Measurements from ENCODE around the gene GSTP1. TPM values are rescaled to one million over a fixed set of nuclear protein-coding genes. Genes with fewer than 3 reads are reported as not detected.
"Not testable (repeated sequence)": the region's sequence is repeated elsewhere in the genome, so short reads cannot be mapped to it uniquely, and the experiment has no call there.

Gene GSTP1
- polyA plus RNA-seq, 4 donors = 714 to 1,471 (median 1,003) TPM

GRCh38 chr11:67584205-67584880, 731 bp downstream of the GSTP1 start:
- Histone ChIP-seq H3K4me1 (ENCODE audit: control insufficient read depth in 3 of 3, insufficient read depth in 2 of 3, low read depth in 1 of 3, low read length in 2 of 3) (peaks cover 4 to 49% (median 4%) of the 10 kb centered on the region in 3 donors), H3K27me3 (ENCODE audit: control insufficient read depth in 3 of 3, insufficient read depth in 3 of 3, low read length in 3 of 3) (no peaks in the 10 kb centered on the region), H3K36me3 (ENCODE audit: control insufficient read depth in 3 of 3, insufficient read depth in 2 of 3, low read depth in 1 of 3, low read length in 3 of 3) (peaks cover 5 to 45% (median 7%) of the 10 kb centered on the region in 3 donors), H3K27ac (ENCODE audit: low read depth in 1 of 3, low read length in 2 of 3) (peak overlapping the region; percentile 85 to 98 (median 96)), H3K4me3 (ENCODE audit: low read depth in 1 of 3, low read length in 3 of 3) (peak overlapping the region; percentile 52 to 81 (median 65)), H3K9me3 (ENCODE audit: control insufficient read depth in 2 of 2, insufficient read depth in 1 of 2, low read depth in 1 of 2, low read length in 1 of 2) (no peaks in the 10 kb centered on the region)
- no peak for FAIRE-seq
- peak; percentile 86 to 93 for DNase-seq
- WGBS, 3 donors = 8 to 16% (median 11%) methylated on average over 31 to 33 of the region's 33 CpGs

DNA sequence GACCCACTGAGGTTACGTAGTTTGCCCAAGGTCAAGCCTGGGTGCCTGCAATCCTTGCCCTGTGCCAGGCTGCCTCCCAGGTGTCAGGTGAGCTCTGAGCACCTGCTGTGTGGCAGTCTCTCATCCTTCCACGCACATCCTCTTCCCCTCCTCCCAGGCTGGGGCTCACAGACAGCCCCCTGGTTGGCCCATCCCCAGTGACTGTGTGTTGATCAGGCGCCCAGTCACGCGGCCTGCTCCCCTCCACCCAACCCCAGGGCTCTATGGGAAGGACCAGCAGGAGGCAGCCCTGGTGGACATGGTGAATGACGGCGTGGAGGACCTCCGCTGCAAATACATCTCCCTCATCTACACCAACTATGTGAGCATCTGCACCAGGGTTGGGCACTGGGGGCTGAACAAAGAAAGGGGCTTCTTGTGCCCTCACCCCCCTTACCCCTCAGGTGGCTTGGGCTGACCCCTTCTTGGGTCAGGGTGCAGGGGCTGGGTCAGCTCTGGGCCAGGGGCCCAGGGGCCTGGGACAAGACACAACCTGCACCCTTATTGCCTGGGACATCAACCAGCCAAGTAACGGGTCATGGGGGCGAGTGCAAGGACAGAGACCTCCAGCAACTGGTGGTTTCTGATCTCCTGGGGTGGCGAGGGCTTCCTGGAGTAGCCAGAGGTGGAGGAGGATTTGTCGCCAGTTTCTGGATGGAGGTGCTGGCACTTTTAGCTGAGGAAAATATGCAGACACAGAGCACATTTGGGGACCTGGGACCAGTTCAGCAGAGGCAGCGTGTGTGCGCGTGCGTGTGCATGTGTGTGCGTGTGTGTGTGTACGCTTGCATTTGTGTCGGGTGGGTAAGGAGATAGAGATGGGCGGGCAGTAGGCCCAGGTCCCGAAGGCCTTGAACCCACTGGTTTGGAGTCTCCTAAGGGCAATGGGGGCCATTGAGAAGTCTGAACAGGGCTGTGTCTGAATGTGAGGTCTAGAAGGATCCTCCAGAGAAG, 1.6 kb downstream of the GSTP1 start:
- peak in 1 of 2 donors; percentile 43 for DNase-seq
- H3K36me3 ChIP-seq (ENCODE audit: control insufficient read depth in 3 of 3, insufficient read depth in 2 of 3, low read depth in 1 of 3, low read length in 3 of 3) = peaks cover 5 to 45% (median 7%) of the 10 kb centered on the region in 3 donors
- WGBS, 3 donors = 81 to 84% (median 82%) methylated on average over 21 of the region's 21 CpGs
- peaks cover 4 to 41% (median 4%) of the 10 kb centered on the region in 3 donors for H3K4me1 ChIP-seq (ENCODE audit: control insufficient read depth in 3 of 3, insufficient read depth in 2 of 3, low read depth in 1 of 3, low read length in 2 of 3)
- no peak for FAIRE-seq
- no peaks in the 10 kb centered on the region for H3K27me3 ChIP-seq (ENCODE audit: control insufficient read depth in 3 of 3, insufficient read depth in 3 of 3, low read length in 3 of 3)
- H3K4me3 ChIP-seq (ENCODE audit: low read depth in 1 of 3, low read length in 3 of 3) = peak overlapping the region in 2 of 3 donors; percentile 65 to 81
- H3K27ac ChIP-seq (ENCODE audit: low read depth in 1 of 3, low read length in 2 of 3) = peak overlapping the region; percentile 85 to 98 (median 96)
- H3K9me3 ChIP-seq (ENCODE audit: control insufficient read depth in 2 of 2, insufficient read depth in 1 of 2, low read depth in 1 of 2, low read length in 1 of 2) = no peaks in the 10 kb centered on the region

DNA sequence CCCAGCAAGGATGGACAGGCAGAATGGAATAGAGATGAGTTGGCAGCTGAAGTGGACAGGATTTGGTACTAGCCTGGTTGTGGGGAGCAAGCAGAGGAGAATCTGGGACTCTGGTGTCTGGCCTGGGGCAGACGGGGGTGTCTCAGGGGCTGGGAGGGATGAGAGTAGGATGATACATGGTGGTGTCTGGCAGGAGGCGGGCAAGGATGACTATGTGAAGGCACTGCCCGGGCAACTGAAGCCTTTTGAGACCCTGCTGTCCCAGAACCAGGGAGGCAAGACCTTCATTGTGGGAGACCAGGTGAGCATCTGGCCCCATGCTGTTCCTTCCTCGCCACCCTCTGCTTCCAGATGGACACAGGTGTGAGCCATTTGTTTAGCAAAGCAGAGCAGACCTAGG, 2.3 kb downstream of the GSTP1 start:
- H3K4me3 ChIP-seq (ENCODE audit: low read depth in 1 of 3, low read length in 3 of 3) = peak overlapping the region in 1 of 3 donors; percentile 81
- H3K27ac ChIP-seq (ENCODE audit: low read depth in 1 of 3, low read length in 2 of 3) = peak overlapping the region in 1 of 3 donors; percentile 98
- no peak for DNase-seq
- H3K36me3 ChIP-seq (ENCODE audit: control insufficient read depth in 3 of 3, insufficient read depth in 2 of 3, low read depth in 1 of 3, low read length in 3 of 3) = peaks cover 5 to 45% (median 7%) of the 10 kb centered on the region in 3 donors
- peaks cover 4 to 34% (median 4%) of the 10 kb centered on the region in 3 donors for H3K4me1 ChIP-seq (ENCODE audit: control insufficient read depth in 3 of 3, insufficient read depth in 2 of 3, low read depth in 1 of 3, low read length in 2 of 3)
- H3K9me3 ChIP-seq (ENCODE audit: control insufficient read depth in 2 of 2, insufficient read depth in 1 of 2, low read depth in 1 of 2, low read length in 1 of 2) = no peaks in the 10 kb centered on the region
- WGBS, 3 donors = 86 to 94% (median 93%) methylated on average over 4 of the region's 4 CpGs
- no peaks in the 10 kb centered on the region for H3K27me3 ChIP-seq (ENCODE audit: control insufficient read depth in 3 of 3, insufficient read depth in 3 of 3, low read length in 3 of 3)
- no peak for FAIRE-seq

DNA sequence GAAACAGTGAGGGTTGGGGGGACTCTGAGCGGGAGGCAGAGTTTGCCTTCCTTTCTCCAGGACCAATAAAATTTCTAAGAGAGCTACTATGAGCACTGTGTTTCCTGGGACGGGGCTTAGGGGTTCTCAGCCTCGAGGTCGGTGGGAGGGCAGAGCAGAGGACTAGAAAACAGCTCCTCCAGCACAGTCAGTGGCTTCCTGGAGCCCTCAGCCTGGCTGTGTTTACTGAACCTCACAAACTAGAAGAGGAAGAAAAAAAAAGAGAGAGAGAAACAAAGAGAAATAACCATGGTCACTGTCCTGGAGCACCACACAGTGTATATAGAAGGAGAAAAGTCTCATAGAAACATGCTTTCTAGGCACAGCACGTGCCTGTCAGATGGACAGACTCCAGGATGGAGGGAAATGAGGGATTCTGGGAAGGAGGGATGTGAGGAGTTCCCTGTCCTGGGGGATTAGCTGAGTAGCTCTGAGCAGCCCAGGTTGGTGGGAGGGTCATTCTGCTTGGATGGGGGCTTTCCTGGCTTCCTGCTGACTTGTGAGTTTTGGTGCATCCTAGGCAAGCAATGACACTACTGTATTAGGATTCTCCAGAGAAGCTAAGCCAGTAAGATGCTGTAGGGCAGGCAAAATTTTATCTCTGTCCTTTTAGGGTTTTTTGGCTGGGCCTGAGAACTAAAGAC, 3.1 kb downstream of the GSTP1 start:
- WGBS, 3 donors = 63 to 84% (median 82%) methylated on average over 5 of the region's 5 CpGs
- DNase-seq (no peak), FAIRE-seq (no peak)

GRCh38 chr11:67588136-67588503, 4.5 kb downstream of the GSTP1 start:
- H3K27me3 ChIP-seq (ENCODE audit: control insufficient read depth in 3 of 3, insufficient read depth in 3 of 3, low read length in 3 of 3) = no peaks in the 10 kb centered on the region
- peak overlapping the region in 1 of 3 donors; percentile 62 for H3K27ac ChIP-seq (ENCODE audit: low read depth in 1 of 3, low read length in 2 of 3)
- no peak for DNase-seq
- no peak for FAIRE-seq
- H3K36me3 ChIP-seq (ENCODE audit: control insufficient read depth in 3 of 3, insufficient read depth in 2 of 3, low read depth in 1 of 3, low read length in 3 of 3) = peaks cover 5 to 45% (median 7%) of the 10 kb centered on the region in 3 donors
- peaks cover 0 to 20% (median 0%) of the 10 kb centered on the region in 3 donors for H3K4me1 ChIP-seq (ENCODE audit: control insufficient read depth in 3 of 3, insufficient read depth in 2 of 3, low read depth in 1 of 3, low read length in 2 of 3)
- no peak overlapping the region for H3K4me3 ChIP-seq (ENCODE audit: low read depth in 1 of 3, low read length in 3 of 3)
- 83 to 95% (median 91%) methylated on average over 1 of the region's 1 CpG for WGBS, 3 donors
- H3K9me3 ChIP-seq (ENCODE audit: control insufficient read depth in 2 of 2, insufficient read depth in 1 of 2, low read depth in 1 of 2, low read length in 1 of 2) = no peaks in the 10 kb centered on the region

More for the DNA sequence above, 3.1 kb downstream of the GSTP1 start:
- Histone ChIP-seq H3K36me3 (ENCODE audit: control insufficient read depth in 3 of 3, insufficient read depth in 2 of 3, low read depth in 1 of 3, low read length in 3 of 3) (peaks cover 5 to 45% (median 7%) of the 10 kb centered on the region in 3 donors), H3K27me3 (ENCODE audit: control insufficient read depth in 3 of 3, insufficient read depth in 3 of 3, low read length in 3 of 3) (no peaks in the 10 kb centered on the region), H3K4me1 (ENCODE audit: control insufficient read depth in 3 of 3, insufficient read depth in 2 of 3, low read depth in 1 of 3, low read length in 2 of 3) (peaks cover 4 to 28% (median 4%) of the 10 kb centered on the region in 3 donors), H3K4me3 (ENCODE audit: low read depth in 1 of 3, low read length in 3 of 3) (no peak overlapping the region), H3K27ac (ENCODE audit: low read depth in 1 of 3, low read length in 2 of 3) (peak overlapping the region in 1 of 3 donors; percentile 53), H3K9me3 (ENCODE audit: control insufficient read depth in 2 of 2, insufficient read depth in 1 of 2, low read depth in 1 of 2, low read length in 1 of 2) (no peaks in the 10 kb centered on the region)

DNA sequence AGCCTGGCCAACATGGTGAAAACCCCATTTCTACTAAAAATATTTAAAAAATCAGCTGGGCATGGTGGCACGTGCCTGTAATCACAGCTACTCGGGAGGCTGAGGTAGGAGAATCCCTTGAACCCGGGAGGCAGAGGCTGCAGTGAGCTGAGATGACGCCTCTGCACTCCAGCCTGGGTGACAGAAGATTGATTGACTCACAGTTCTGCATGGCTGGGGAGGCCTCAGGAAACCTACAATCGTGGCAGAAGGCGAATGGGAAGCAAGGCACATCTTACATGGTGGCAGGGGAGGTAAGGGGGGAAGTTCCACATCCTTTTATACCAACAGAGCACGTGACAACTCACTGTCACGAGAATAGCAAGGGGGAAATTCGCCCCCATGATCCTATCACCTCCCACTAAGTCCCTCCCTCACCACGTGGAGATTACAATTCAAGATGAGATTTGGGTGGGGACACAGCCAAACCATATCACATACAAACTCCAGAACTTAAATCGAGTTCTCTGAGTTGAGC, 5.3 kb downstream of the GSTP1 start:
- H3K27ac ChIP-seq (ENCODE audit: low read depth in 1 of 3, low read length in 2 of 3); H3K9me3 ChIP-seq (ENCODE audit: control insufficient read depth in 2 of 2, insufficient read depth in 1 of 2, low read depth in 1 of 2, low read length in 1 of 2); H3K27me3 ChIP-seq (ENCODE audit: control insufficient read depth in 3 of 3, insufficient read depth in 3 of 3, low read length in 3 of 3); DNase-seq; H3K4me3 ChIP-seq (ENCODE audit: low read depth in 1 of 3, low read length in 3 of 3); FAIRE-seq: not testable (repeated sequence)
- 76 to 81% (median 76%) methylated on average over 11 of the region's 11 CpGs for WGBS, 3 donors
- H3K4me1 ChIP-seq (ENCODE audit: control insufficient read depth in 3 of 3, insufficient read depth in 2 of 3, low read depth in 1 of 3, low read length in 2 of 3) = peaks cover 0 to 28% (median under 1%) of the 10 kb centered on the region in 3 donors
- H3K36me3 ChIP-seq (ENCODE audit: control insufficient read depth in 3 of 3, insufficient read depth in 2 of 3, low read depth in 1 of 3, low read length in 3 of 3) = peaks cover 5 to 45% (median 7%) of the 10 kb centered on the region in 3 donors

- peak; percentile 28 to 56 for DNase-seq
- 30 to 59% (median 59%) methylated on average over 12 of the region's 12 CpGs for WGBS, 3 donors
These were observed 9.4 kb downstream of the GSTP1 start for GRCh38 chr11:67592880-67593564.

More at GRCh38 chr11:67592880-67593564, 9.4 kb downstream of the GSTP1 start:
- no peak for FAIRE-seq
- Histone ChIP-seq H3K4me3 (ENCODE audit: low read depth in 1 of 3, low read length in 3 of 3) (no peak overlapping the region), H3K4me1 (ENCODE audit: control insufficient read depth in 3 of 3, insufficient read depth in 2 of 3, low read depth in 1 of 3, low read length in 2 of 3) (peaks cover 0 to 16% (median 2%) of the 10 kb centered on the region in 3 donors), H3K36me3 (ENCODE audit: control insufficient read depth in 3 of 3, insufficient read depth in 2 of 3, low read depth in 1 of 3, low read length in 3 of 3) (peaks cover 0 to 8% (median 0%) of the 10 kb centered on the region in 3 donors), H3K27ac (ENCODE audit: low read depth in 1 of 3, low read length in 2 of 3) (peak overlapping the region in 1 of 3 donors; percentile 31), H3K9me3 (ENCODE audit: control insufficient read depth in 2 of 2, insufficient read depth in 1 of 2, low read depth in 1 of 2, low read length in 1 of 2) (peaks cover 0 to 3% of the 10 kb centered on the region in 2 donors), H3K27me3 (ENCODE audit: control insufficient read depth in 3 of 3, insufficient read depth in 3 of 3, low read length in 3 of 3) (no peaks in the 10 kb centered on the region)

All from small intestine (tissue), 7 donors.